ENCODE results near the gene IFI44.

Gene IFI44

GRCh38 chr1:78650114-78650660 lies 556 bp downstream of the IFI44 start:
- FAIRE-seq (no peak), DNase-seq (ENCODE audit: insufficient read length, low spot score) (no peak)
- TF ChIP-seq CTCF (IDR thresholded peaks at IDR 0.05; ENCODE audit: insufficient read depth, missing control alignments) = no peak

- DNase-seq (ENCODE audit: insufficient read length, low spot score) = no peak
- no peak for TF ChIP-seq CTCF (IDR thresholded peaks at IDR 0.05; ENCODE audit: insufficient read depth, missing control alignments)
- no peak for FAIRE-seq
These were observed 1.6 kb downstream of the IFI44 start for GRCh38 chr1:78651241-78651640.

GRCh38 chr1:78652019-78652560 lies 2.5 kb downstream of the IFI44 start:
- DNase-seq (ENCODE audit: insufficient read length, low spot score) = no peak
- TF ChIP-seq CTCF (IDR thresholded peaks at IDR 0.05; ENCODE audit: insufficient read depth, missing control alignments) = no peak
- FAIRE-seq = no peak

- TF ChIP-seq CTCF (IDR thresholded peaks at IDR 0.05; ENCODE audit: insufficient read depth, missing control alignments) = no peak
- FAIRE-seq (no peak), DNase-seq (ENCODE audit: insufficient read length, low spot score) (no peak)
These were observed 9.3 kb downstream of the IFI44 start for GRCh38 chr1:78658901-78659300.

- no peak for TF ChIP-seq CTCF (IDR thresholded peaks at IDR 0.05; ENCODE audit: insufficient read depth, missing control alignments)
- no peak for DNase-seq (ENCODE audit: insufficient read length, low spot score)
- no peak for FAIRE-seq
These were observed 14.3 kb downstream of the IFI44 start for GRCh38 chr1:78663923-78664322.

- TF ChIP-seq CTCF (IDR thresholded peaks at IDR 0.05; ENCODE audit: insufficient read depth, missing control alignments) = no peak
- DNase-seq (ENCODE audit: insufficient read length, low spot score) = no peak
- no peak for FAIRE-seq
These were observed 15.1 kb downstream of the IFI44 start for GRCh38 chr1:78664763-78665162.

- TF ChIP-seq CTCF (IDR thresholded peaks at IDR 0.05; ENCODE audit: insufficient read depth, missing control alignments) = no peak
- FAIRE-seq (no peak), DNase-seq (ENCODE audit: insufficient read length, low spot score) (no peak)
These were observed 16.2 kb downstream of the IFI44 start for GRCh38 chr1:78665809-78666208.

Measured in D721Med (cell line).